NCI-H345 treated with DMSO at 0.1 percent for 48 hours (cell line): ENCODE results near the gene DGKD.
"Not testable (repeated sequence)": the region's sequence is repeated elsewhere in the genome, so short reads cannot be mapped to it uniquely, and the experiment has no call there.

ENCODE experiments used
- DNase-seq: peaks from one replicate; lab custom pipeline; 2025; ENCODE audit not compliant: unreplicated experiment; lab: John Stamatoyannopoulos, UW

The DGKD gene

GRCh38 chr2:233358947-233359346 lies 4.7 kb downstream of the DGKD start:
- DNase-seq: no peak

GRCh38 chr2:233359823-233360222 lies 5.5 kb downstream of the DGKD start:
- no peak for DNase-seq

GRCh38 chr2:233360771-233361176 lies 6.5 kb downstream of the DGKD start:
- DNase-seq: no peak

- DNase-seq: no peak
These were observed 7.0 kb downstream of the DGKD start for GRCh38 chr2:233361297-233361696.

GRCh38 chr2:233362742-233363141 lies 8.4 kb downstream of the DGKD start:
- no peak for DNase-seq

- DNase-seq: no peak
These were observed 9.5 kb downstream of the DGKD start for GRCh38 chr2:233363744-233364235.

GRCh38 chr2:233365861-233366520 lies 11.7 kb downstream of the DGKD start:
- DNase-seq: no peak

GRCh38 chr2:233367586-233367985 lies 13.3 kb downstream of the DGKD start:
- DNase-seq: no peak

GRCh38 chr2:233368756-233369155 lies 14.5 kb downstream of the DGKD start:
- DNase-seq: no peak

- no peak for DNase-seq
These were observed 15.2 kb downstream of the DGKD start for GRCh38 chr2:233369462-233369861.

GRCh38 chr2:233369897-233370685 lies 15.8 kb downstream of the DGKD start:
- DNase-seq: no peak

- DNase-seq: no peak
These were observed 17.3 kb downstream of the DGKD start for GRCh38 chr2:233371641-233372040.

GRCh38 chr2:233372855-233373254 lies 18.6 kb downstream of the DGKD start:
- no peak for DNase-seq

GRCh38 chr2:233373316-233373715 lies 19.0 kb downstream of the DGKD start:
- DNase-seq: no peak

- not testable (repeated sequence) for DNase-seq
These were observed 20.5 kb downstream of the DGKD start for GRCh38 chr2:233374776-233375175.

GRCh38 chr2:233375490-233376314 lies 21.4 kb downstream of the DGKD start:
- DNase-seq: no peak

- no peak for DNase-seq
These were observed 24.7 kb downstream of the DGKD start for GRCh38 chr2:233379034-233379433.

GRCh38 chr2:233379441-233379840 lies 25.1 kb downstream of the DGKD start:
- DNase-seq: no peak

GRCh38 chr2:233380132-233380895 lies 26.0 kb downstream of the DGKD start:
- no peak for DNase-seq

GRCh38 chr2:233380995-233381637 lies 26.8 kb downstream of the DGKD start:
- DNase-seq: no peak
